NCI-H2227 treated with DMSO at 0.1 percent for 48 hours (cell line): ENCODE measurements around the gene DPYD.

Experiments used
- DNase-seq: peaks from one replicate; lab custom pipeline; 2025; lab: John Stamatoyannopoulos, UW

DPYD gene

DNA sequence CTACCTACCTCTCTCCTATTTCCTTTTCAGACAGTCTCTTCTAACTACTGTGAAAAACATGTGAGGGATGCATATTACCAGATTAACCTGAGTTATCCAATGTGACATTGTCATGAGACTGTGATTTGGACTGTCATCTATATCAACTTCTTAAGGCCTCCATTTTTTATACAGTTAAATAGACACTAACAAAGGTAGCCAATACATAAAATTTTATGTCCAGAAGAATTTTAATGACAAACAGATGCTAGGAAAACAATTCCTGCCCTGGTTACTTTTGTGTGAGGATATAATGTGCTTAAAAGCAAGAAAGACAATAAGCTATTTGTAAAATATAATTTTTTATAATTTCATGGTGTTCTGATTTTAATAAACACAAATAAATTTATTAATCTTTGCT lies 136.2 kb downstream of the DPYD start:
- DNase-seq = no peak

DNA sequence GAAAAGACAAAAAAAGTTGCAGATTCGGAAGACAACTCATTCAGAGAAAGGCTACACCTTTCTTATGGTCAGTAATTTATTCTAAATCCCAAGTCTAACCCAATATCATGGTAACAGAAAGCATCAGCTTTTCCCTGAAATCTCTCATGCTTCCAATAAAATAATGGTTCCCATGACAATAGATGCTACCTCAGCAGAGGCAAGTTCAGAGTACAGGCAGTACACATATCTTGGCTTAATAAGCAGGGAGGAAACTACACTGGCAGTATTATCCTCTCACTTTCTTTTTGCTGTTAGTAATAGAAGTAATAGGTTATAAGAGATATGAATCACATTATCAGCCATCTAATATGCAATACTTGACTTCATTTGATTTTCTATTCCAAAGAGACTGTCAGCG lies 137.1 kb downstream of the DPYD start:
- no peak for DNase-seq

DNA sequence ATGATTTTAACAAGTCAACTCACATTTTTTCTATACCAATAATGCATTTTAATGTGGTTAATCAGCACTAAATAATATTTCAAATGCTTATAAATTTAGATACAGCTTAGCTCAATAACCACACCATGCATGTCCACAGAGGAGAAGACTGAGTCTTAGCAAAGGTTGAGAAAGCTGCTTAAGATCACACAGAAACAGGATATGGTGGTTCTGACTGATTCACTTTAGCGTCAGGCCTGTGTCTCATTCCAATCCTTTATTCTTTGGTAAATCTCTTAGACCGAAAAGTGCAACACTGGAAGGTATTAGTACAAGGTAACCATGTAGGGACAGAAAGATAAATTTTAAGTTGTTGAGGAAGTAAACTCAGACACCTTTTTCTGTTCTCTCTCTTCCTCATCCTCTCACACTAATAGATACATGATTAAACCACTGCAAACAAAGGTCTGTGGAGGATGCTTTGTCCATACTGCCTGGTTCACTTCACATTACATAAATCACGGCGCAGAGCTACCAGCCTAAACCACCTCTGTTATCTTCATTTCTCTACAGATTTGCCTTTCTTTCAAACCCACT lies 139.0 kb downstream of the DPYD start:
- no peak for DNase-seq

DNA sequence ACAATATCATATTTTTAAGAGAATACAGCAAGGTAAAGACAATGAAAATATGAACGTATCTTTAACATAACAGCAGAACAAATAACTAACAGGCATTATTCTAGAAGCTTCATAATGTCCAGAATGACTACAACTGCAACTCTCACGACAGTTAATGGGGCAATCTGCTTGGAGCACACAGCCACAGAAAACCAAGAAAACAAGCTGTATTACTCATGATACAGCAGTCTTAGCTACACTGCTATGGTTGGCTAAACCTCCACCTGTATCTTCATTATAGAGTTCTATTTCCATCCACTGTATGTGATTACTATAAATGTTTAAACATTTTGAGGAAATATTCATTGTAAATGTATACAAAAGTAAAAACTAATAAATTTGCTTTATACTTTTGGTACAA lies 139.9 kb downstream of the DPYD start:
- no peak for DNase-seq

DNA sequence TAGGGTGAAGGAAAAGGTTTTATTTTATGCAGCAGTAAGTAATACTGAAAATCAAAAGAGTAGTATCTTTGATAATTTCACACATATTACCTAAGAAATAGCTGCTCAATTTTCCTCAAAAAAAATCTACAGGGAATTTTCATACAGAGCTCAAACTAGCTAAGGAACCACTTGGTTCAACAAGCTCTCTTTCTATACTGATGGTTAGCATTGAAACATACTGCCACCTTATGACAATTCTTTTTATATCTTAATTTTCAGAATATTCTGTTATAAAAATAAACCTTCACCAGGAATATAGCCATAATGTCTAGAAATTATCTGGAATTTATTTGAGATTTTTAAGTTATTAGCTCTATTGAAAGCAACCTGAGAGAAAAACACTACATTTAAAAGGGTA lies 142.1 kb downstream of the DPYD start:
- no peak for DNase-seq

DNA sequence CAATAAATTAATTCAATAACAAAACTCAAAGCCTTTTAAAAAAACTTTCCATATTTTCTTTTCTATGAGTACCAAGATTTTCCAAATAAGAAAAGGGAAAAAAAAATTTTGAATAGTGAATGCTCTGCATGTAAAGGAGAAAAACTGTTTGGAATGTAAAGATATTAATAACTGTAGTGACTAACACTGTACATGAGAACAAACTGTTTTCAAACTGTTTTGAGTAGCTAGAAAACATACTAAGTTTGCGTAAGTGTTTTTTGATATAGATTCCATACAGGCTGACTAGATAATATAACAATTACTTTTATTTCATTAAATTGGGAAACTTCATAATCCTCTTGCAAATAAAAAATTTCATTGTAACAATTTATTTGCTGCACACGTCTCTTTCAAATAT lies 150.5 kb downstream of the DPYD start:
- DNase-seq = no peak

DNA sequence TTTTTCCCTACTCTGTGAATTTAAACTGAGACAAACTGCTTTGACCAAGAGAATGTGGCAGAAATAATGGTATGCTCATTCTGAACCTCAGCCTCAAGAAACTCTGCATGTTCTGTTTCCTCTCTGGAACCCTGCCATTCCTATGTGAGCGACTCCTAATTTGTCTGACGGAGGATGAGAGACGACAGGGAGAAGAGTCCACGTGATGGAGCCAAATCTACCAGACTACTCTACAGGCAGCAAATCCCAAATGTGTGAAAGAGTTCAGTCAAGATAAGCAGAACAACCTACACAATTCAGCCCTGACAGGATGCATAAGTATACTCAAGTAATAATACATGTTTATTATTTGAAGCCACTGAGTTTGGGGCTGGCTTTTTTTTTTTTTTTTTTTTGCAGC lies 153.5 kb downstream of the DPYD start:
- no peak for DNase-seq

DNA sequence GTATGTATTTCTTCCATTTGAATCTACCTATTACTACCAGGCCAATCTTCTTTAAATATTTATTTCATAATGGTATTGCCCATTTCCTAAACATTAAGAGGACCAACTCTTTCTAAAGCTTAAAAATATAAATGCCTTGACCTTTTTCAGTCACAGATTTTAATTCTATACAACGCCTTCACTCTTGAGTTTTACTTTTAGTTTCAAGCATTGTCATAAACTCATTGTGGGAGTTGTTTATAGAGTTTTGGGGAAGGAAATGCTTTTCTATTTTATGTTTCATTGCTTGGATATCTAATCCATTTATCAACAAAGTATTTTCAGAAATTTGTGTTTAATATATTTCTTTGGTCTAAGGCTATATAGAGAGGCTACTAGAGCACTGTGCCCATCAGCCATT lies 155.8 kb downstream of the DPYD start:
- no peak for DNase-seq

DNA sequence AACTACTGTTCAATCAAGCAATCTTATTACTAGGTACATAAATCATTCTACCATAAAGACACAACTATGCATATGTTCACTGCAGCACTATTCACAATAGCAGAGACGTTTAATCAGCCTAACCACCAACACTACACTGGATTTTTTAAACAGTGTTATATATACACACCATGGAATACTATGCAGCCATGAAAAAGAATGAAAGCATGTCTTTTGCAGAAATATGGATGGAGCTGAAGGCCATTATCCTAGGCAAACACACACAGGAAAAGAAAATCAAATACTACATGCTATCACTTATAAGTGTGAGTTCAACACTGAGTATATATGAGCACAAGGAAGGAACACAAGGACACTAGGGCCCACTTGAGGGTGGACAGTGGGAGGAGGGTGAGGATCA lies 159.2 kb downstream of the DPYD start:
- DNase-seq = no peak

DNA sequence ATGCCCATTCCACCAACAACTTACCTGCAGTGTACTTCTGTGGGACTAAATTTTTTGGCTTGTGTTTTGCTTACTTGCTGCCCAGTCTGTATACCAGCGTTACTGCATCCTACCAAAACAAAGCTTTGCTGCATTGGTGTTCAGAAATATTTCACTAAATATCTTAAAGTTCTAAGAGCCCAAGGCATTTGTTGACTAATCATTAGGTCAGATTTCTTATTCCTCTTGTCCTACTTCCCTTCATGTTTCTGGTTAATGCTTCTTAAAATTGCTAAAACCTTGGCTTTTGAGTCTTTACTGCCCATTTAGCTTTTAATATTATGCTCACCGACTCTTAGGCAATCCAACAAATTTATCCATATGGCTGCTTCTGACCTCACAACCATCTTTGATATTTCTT lies 161.8 kb downstream of the DPYD start:
- no peak for DNase-seq

DNA sequence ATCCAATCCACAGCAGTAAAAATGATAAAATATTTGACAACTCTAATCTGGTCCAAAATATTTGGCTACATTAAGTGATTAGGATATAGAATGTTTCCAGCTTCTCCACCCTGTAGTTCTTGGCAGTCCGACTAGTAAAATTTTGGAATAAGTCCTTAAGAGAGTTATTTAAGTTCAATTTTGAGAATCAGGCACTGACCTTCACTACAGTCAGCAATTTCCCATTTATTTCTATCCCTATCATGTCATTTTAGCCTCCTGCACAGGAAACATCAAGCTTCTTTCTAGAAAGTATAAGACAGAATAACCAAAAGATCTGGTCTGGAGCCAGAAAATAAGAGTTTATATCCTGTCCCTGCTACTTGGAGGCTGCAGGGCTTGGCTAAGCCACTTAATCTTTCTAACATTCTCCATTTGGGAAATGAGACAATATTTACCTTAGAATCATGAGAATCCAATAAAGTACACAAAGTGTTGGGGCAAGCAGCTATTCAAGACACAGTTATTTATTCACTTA lies 162.2 kb downstream of the DPYD start:
- no peak for DNase-seq

DNA sequence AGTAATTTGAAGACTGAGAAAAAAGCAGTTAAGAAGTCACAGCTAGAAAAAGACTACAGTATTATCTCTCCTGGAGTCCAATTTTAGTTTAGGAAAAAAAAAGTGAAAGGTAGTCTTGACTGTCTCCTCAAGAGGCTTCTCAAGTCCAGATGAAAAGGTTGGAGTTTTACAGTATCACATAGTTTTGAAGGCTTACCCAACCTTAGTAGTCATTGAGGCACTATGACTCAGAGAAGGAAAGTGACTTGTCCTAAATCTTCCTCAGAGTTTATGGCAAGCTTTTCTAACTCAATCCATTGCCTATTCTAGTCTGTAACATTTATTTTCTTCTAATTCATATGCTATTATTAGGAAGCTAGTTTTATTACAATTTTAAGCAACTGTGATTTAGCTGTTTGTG lies 174.9 kb downstream of the DPYD start:
- peak; percentile 11 for DNase-seq

DNA sequence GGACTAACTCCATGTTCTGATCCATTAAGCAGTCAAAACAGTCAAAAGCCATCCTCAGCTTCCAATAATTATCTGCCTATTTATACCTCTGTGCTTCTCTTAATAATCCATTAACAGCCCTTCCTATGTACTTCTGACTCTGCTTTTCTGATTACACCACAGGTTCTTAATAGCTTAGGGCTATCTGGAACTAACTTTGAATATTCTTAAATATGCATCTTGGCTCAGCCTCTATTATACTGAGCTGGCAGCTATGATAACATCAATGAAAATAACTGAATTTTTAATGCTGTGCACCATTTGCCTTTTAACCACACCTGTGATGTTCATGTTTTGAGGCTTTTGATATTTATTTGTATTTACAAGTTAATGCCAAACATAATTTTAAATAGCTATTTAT lies 175.9 kb downstream of the DPYD start:
- DNase-seq = no peak

DNA sequence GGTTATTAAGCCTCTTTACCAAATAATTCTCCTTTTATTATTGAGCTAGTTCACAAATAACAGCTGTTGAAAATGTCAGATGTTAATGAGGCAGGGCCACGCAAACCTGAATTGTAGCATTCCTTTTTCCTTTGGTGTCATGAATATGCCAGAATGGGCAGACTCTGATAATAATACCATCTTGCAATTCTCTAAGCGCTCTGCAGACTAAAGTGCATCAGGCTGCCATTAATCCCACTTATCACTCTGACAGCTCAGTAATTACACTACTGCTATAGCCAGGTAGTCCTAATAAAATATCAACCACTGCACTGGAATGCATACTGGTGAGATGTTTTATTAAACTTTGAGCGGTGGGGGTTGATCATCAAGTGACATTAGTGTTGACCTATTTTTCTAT lies 177.7 kb downstream of the DPYD start:
- DNase-seq = peak; percentile 95

DNA sequence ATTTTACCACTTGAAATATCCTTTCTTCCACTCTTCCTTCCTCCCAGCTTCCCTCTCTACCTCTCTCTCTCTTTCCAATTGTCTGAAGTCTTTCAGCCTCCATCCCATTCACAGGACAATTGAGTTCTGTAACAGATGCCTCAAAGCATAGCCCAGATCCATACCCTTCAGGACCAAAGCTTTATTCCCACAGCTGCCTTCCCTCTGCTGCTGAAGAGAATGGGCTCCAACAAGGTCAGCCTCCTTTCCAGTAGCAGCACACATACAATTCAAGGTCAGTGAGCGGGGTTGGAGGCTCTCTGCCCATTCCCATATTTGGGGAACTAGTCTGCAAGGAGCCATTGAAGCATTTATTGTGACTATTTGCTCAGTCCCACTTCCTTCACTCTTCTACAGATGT lies 179.9 kb downstream of the DPYD start:
- no peak for DNase-seq

DNA sequence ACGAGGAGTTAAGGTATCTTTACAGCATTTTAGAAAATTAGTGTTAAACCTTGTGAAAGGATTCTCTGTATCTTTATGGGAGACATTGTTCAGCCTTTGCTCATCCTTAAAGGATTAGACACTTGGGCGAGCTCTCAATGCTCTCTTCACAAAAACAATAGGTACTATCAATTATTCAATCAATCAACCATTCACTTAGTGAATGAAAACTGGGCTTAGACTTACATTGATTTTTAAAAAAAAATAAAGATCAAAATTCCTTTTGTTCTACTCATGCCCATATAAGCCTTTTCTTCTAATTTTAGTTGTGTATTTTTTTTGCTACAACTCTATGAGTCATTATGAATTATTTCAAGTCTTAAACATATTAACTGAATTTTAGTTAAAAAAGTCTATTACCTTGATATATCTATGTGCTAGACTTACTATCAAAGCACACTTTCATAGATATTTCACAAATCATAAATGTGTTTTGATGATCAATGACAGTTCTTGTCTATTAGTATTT lies 181.2 kb downstream of the DPYD start:
- no peak for DNase-seq

DNA sequence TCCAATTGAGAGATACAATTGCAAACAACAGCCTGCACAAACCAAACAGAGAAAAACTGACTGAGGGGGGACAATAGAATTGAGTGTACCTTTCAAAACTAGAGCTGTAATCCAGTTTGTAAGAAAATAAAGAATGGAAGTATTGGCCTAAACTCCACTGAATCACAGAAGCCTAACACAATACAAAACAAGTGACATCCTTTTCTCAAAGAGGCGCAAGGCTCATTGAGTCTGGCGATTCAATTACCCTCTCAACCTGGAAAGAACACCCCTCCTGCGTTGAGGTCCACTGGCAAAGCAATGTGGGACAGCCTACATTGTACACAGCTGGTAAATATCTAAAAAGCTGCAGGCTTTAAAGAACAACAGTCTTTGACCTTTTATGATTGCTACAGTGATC lies 182.6 kb downstream of the DPYD start:
- DNase-seq = peak; percentile 39

DNA sequence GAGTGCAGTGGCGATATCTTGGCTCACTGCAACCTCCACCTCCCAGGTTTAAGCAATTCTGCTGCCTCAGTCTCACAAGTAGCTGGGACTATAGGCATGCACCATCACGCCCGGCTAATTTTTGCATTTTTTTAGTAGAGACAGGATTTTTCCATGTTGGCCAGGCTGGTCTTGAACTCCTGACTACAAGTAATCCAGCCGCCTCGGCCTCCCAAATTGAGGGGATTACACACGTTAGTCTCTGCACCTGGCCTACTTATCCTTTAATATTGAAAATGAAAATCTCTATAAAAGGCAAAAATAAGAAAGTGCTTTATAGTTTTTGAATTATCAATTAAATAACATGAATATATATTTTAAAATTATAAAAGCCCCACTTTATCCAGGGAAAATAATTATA lies 190.6 kb downstream of the DPYD start:
- DNase-seq = no peak

DNA sequence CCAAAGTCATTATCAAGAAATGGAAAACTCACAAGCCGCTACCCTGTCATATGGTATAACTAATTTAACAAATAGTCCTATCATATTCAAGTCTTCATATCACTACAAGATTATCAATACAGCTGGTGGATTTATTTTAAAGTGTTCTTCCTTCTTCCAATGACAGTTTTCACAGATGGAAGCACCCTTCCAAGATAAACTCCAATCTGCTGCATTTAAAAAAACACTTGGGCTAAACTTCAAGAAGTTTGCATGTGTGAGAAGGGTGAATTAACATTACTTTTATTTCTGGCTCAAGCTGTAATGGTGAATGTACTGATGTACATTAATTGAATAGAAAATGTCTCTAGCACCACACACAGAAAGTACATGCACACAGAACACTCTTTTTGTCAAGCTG lies 192.4 kb downstream of the DPYD start:
- no peak for DNase-seq

DNA sequence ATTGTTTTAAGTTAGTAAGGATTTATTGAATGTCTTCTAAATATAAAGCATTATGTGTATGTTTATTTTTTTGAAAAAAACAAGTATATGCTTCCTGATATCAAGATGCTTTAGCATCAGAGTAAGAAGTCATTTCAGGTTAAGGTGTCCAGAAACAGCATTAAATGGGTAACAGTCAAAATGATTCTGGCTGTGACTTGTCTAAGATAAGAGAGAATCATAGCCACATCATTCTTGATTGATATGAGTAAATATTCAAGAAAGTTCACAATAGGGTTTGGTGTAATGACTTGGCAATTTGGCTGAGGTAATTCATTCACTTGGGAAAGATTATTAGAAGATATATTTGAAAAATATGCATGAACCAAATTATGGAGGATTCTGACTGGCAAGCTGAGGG lies 193.8 kb downstream of the DPYD start:
- DNase-seq = no peak

DNA sequence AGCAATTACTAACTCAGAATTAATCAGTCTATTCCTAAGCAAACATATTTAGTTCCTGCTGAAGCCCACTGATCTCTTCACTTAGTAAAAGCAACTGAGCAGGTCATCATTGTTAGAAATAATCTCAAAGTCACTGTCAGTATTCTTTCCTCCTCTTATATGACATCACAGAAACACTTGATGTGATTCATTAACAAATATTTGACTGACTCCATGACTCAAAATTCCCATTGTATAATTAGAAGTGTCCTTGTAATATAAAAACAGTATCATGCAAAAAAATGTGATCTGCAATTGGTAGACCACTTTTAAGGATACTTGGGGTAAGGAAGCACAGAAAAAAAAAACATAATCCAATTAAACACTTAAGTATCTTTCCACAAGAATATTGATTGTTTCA lies 194.4 kb downstream of the DPYD start:
- no peak for DNase-seq

DNA sequence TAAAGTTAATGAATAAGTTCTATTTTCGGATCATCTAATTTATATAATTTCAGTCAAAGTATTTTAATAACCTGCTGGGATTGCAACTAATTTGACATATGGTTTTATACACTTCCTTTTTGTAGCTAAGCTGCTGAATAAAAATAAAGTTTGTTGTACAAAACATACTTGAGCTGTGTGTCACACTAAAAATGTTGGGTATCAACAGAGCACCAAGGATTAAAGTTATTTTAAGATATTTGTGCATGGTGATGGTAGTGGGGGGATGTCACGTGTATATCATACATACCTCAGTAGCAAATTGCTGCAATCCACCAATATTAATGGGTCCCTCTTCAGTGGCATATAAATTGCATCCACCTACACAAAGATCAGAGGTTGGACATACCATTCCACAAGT lies 199.6 kb downstream of the DPYD start:
- DNase-seq = no peak

DNA sequence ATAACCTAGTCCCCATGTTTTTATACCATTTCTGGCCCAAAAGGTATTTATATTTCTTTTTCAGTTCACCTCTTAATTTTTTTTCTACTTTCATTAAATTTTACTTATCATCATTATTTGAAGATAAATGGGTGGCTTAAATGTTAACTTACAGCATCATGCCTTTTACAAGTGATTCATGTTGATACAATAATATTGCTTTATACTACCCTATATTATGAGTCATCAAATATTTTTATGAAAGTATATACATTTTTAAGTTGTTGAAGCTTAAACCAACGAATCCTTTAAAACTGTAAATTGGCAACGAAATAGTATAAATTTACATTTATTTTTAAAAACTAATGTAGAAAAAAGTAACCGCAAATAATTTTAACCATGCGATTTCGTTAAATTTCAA lies 207.9 kb downstream of the DPYD start:
- no peak for DNase-seq

DNA sequence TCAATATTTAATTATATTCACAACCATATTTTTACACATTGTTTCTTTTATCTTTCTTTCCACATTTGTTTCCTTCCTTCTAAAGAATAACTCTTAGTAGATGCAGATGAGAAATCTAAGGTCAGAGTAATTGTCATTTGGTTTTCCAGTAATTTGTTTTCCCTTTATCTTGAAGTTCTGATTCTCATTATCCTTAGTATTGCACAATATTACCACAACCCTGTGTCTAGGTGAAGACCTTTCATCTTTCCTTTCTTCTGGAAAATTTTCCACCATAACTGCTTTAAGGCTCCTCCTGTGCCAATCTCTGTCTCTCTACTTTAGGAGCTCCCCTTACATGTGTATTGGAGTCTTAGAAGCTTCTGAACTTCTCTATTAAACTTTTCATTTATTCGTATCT lies 209.0 kb downstream of the DPYD start:
- no peak for DNase-seq

DNA sequence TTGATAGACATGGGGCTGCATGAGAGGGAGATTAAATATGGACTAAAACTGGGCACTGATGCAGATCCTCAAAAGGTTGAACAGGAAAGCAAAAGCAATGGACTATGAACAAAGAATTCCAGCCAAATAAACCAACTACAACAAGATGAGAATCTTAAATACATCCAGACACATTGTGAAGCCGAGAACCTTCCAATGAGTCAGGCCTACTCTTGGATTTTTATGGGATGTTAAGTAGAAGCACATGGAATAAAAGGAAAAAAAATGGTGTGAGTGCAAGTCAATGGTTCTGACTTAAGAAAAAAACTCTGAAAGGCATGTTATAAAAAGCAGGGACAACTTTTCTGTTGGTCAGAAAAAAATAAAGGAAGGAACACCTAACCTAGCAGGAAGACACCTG lies 227.2 kb downstream of the DPYD start:
- DNase-seq = no peak
